Measurements from ENCODE around the gene KTI12. TPM values are rescaled to one million over a fixed set of nuclear protein-coding genes. Genes with fewer than 3 reads are reported as not detected.
"Not testable (repeated sequence)": the region's sequence is repeated elsewhere in the genome, so short reads cannot be mapped to it uniquely, and the experiment has no call there.

The KTI12 gene
- total RNA-seq, 1 experiment from 2014 or later, result 19.8 TPM

DNA sequence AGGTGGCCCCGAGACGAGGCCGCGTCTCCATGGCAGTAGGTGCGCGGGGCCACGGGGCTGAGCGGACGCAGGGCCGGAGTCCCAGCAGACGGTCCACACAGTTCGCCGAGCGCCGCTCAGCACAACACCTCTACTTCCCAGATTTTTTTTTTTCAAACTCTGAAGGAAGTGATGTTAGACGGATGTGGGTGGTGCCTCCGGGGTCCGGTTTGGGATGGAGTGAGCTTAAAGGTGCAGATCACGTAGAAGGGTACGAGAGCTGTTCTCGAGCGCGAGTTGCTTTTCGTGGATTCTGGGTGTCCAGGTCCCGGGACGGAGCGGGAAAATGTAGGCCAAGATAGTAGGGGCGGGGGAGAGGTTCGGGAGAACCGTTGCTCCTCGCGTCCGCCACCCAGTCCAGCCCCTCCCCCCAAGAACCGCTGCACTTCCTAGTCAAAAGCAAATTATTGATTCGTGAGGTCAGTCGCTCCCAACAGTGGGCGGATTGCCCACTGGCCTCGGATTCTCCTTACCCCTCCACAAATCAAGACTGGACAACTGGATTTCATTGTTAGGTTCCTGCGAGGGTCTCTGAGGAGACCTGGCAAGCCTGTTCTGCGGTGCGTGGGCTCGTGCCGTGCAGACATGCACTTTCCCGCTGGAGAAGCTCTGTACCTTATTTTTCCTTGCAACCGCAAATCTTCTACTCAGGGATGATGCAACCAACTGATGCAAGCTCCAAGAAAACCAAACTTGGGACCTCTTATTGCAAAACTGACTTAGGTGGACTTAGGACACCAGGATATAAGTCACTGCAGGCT lies 21.7 kb upstream of the KTI12 start, which contains the start of gene TXNDC12:
TXNDC12 (minus strand) TSS at position 126 of the 800 bp plus-strand sequence; CDS start at position 31, 95 bp downstream.
- DNase-seq (ENCODE audit: low read depth in 1 of 2, low spot score in 2 of 2), result peak; percentile 84 to 88
- Histone ChIP-seq H3K4me1 (replicated peaks) (peaks cover 37% of the 10 kb centered on the region), H3K4me3 (peak within 1 kb of the TSS; percentile 86), H3K27me3 (replicated peaks) (no peaks in the 10 kb centered on the region), H3K36me3 (peaks cover 27% of the 10 kb centered on the region), H3K27ac (peak within 1 kb of the TSS; percentile 39; the same call in 1 of the 2 replicates), H3K9me3 (replicated peaks) (no peaks in the 10 kb centered on the region)

DNA sequence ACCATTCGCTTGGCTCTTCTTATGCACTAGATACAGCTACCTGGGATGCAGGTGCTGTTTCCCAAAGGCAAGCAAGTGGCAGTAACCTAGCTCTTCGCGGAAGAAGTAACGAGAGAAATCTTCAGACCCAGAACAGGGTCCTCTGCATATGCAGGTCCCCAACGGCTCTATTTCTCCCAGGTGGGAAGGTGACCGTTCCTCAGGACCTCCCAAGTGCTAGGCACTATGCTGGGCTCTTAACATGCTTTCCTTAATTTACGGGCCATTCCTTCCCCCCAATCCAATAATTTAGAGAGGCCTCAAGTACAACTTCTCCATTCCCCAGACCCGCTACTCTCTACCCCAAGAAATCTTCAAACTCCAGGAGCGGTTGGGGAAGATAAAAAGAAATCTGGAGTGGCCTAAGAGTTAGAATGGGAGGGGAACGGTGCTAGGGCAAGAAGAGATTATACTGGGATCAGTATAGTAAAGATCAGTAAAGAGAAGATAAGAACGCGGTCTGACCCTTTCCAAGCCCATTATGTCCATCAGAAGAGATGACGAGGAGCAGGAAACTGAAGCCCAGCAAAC lies 21.0 kb upstream of the KTI12 start:
- Histone ChIP-seq H3K4me1 (replicated peaks) (peaks cover 37% of the 10 kb centered on the region), H3K36me3 (peaks cover 20% of the 10 kb centered on the region), H3K27ac (peak overlapping the region; percentile 39; the same call in 1 of the 2 replicates), H3K4me3 (peak overlapping the region; percentile 86), H3K27me3 (replicated peaks) (no peaks in the 10 kb centered on the region), H3K9me3 (replicated peaks) (no peaks in the 10 kb centered on the region)
- no peak for DNase-seq (ENCODE audit: low read depth in 1 of 2, low spot score in 2 of 2)

DNA sequence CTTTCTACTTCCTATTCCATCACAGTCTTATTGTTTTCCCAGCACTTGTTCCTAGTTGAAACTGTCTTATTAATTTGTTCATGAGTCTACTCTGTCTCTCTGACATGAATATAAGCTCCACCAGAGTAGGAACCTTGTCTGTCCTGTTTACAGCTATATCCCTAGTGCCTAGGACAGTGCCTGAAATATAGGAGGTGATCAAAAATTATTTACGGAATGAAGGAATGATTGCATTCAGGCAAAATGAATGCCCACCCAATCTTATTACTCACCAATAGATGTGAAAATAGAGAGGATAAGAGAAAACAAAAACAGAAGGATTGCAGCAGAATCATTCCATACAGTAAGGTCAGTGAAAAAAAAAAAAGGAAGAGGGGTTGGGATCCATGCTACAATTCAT lies 20.3 kb upstream of the KTI12 start:
- Histone ChIP-seq H3K4me1 (replicated peaks) (peaks cover 30% of the 10 kb centered on the region), H3K27me3 (replicated peaks) (no peaks in the 10 kb centered on the region), H3K4me3 (no peak overlapping the region; the same call in 1 of the 2 replicates), H3K9me3 (replicated peaks) (no peaks in the 10 kb centered on the region), H3K27ac (no peak overlapping the region), H3K36me3 (peaks cover 18% of the 10 kb centered on the region)
- no peak for DNase-seq (ENCODE audit: low read depth in 1 of 2, low spot score in 2 of 2)

DNA sequence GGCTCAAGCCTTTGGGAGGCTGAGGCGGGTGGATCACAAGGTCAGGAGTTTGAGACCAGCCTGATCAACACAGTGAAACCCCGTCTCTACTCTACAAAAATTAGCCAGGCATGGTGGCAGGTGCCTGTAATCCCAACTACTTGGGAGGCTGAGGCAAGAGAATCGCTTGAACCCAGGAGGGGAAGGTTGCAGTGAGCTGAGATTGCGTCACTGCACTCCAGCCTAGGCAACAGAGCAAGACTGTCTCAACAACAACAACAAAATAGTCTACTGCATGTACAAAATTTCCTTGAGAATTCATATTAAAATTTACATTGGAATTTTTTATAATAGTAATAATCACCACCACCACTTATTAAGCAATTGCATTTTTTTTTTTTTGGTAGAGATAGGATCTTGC lies 15.7 kb upstream of the KTI12 start:
- not testable (repeated sequence) for H3K27me3 ChIP-seq (replicated peaks); H3K27ac ChIP-seq; H3K4me3 ChIP-seq; DNase-seq (ENCODE audit: low read depth in 1 of 2, low spot score in 2 of 2); H3K4me1 ChIP-seq (replicated peaks); H3K9me3 ChIP-seq (replicated peaks)
- H3K36me3 ChIP-seq, result peaks cover 14% of the 10 kb centered on the region

DNA sequence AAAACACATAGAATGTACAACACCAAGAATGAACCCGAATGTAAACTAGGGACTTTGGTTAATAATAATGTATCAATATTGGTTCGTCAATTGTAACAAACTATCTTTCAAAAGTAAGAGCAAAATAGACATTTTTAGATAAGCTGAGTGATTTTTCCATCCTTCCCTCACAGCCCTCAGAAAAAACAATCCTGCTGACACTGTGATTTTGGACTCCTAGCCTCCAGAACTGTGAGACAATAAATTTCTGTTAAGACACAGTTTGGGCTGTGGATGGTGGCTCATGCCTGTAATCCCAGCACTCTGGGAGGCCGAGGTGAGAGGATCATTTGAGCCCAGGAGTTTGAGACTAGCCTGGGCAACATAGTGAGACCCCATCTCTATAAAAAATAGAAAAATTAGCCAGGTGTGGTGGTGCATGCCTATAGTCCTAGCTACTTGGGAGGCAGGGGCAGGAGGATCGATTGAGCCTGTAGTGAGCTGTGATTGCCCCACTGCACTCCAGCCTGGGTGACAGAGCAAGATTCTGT lies 12.1 kb upstream of the KTI12 start:
- not testable (repeated sequence) for H3K4me3 ChIP-seq; H3K4me1 ChIP-seq (replicated peaks); DNase-seq (ENCODE audit: low read depth in 1 of 2, low spot score in 2 of 2); H3K27me3 ChIP-seq (replicated peaks); H3K9me3 ChIP-seq (replicated peaks); H3K27ac ChIP-seq
- peaks cover 22% of the 10 kb centered on the region for H3K36me3 ChIP-seq

DNA sequence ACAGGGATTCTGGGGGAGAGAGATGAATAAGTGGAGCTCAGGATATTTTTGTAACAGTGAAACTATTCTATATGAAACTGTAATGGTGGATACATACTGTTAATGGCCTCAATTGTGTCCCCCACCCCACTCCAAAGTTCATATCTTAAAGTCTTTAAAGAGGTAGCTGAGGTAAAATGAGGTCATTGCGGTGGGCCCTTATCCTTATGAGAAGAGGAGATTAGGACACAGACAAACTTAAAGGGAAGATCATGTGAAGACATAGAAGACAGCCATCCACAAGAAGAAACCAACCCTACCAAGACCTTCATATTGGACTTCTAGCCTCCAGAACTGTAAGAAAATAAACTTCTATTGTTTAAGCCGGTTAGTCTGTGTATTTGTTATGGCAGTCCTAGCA lies 11.6 kb upstream of the KTI12 start:
- Histone ChIP-seq H3K4me1 (replicated peaks) (no peaks in the 10 kb centered on the region), H3K36me3 (peaks cover 22% of the 10 kb centered on the region), H3K9me3 (replicated peaks) (no peaks in the 10 kb centered on the region), H3K4me3 (no peak overlapping the region), H3K27ac (no peak overlapping the region), H3K27me3 (replicated peaks) (no peaks in the 10 kb centered on the region)
- DNase-seq (ENCODE audit: low read depth in 1 of 2, low spot score in 2 of 2), result no peak

DNA sequence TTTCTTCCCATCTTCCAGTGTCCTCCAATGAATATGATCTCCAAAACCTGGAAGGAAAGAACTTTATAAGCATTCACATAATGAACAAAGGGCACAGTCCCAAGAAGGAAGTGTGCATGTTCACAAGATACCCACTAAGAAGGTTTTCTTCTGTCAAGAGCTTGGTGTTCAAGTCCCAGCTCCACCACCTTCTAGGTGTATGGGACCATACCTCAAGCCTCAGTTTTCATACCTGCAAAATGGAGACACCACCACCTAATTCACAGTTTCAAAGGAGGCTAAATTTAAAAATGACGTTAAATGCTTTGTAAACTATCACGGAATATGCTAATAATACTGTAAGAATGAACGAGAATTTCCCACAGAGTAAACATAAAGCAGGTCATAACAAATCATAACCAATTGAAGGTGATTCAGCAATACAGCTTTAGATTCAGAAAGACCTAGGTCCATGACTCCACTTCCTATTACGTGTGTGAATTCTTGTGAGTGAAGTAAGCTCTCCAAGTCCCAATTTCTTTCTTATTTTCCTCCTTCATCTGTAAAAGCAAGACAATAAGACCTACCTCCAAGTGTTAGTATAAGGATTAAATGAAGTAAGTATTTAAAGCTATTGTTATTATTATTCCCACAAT lies 8.1 kb upstream of the KTI12 start:
- Histone ChIP-seq H3K27me3 (replicated peaks) (no peaks in the 10 kb centered on the region), H3K36me3 (peaks cover 35% of the 10 kb centered on the region), H3K4me3 (no peak overlapping the region), H3K27ac (0 out of 2 replicates have a peak overlapping the region, but pooled peaks have one; percentile 1), H3K9me3 (replicated peaks) (no peaks in the 10 kb centered on the region), H3K4me1 (replicated peaks) (no peaks in the 10 kb centered on the region)
- no peak for DNase-seq (ENCODE audit: low read depth in 1 of 2, low spot score in 2 of 2)

DNA sequence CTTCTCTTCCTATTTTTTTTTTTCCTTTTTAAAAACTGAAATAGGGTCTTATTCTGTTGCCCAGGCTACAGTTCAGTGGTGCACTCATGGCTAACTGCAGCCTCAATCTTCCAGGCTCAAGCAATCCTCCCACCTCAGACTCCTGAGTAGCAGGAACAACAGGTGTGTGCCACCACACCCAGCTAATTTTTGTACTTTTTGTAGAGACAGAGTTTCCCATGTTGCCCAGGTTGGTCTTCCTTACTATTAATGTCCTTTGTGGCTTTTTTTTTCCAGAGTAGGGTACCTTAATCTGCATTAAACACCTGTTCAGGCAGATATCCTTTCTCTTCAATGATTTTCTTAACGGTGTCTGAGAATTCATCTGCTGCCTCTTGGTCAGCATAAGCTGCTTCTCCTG lies 4.3 kb upstream of the KTI12 start:
- Histone ChIP-seq H3K27me3 (replicated peaks) (no peaks in the 10 kb centered on the region), H3K36me3 (peaks cover 42% of the 10 kb centered on the region), H3K9me3 (replicated peaks) (no peaks in the 10 kb centered on the region), H3K4me3 (no peak overlapping the region), H3K4me1 (replicated peaks) (peaks cover 5% of the 10 kb centered on the region), H3K27ac (no peak overlapping the region)
- DNase-seq (ENCODE audit: low read depth in 1 of 2, low spot score in 2 of 2), result no peak

DNA sequence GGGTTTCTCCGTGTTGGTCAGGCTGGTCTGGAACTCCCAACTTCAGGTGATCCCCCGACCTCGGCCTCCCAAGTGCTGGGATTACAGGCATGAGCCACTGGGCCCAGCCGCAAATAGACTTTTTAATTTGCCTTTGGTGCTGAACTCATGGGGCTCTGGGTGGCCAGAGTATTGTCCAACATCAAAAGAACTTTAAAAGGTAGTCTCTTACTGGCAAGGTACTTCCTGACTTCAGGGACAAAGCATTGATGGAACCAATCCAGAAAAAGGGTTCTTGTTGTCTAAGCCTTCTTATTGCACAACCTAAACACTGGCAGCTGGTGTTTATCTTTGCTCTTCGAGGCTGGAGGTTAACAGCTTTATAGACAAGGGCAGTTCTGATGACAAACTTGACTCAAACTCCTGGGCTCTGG lies 3.8 kb upstream of the KTI12 start:
- Histone ChIP-seq H3K36me3 (peaks cover 46% of the 10 kb centered on the region), H3K4me3 (no peak overlapping the region), H3K4me1 (replicated peaks) (peaks cover 6% of the 10 kb centered on the region), H3K27ac (no peak overlapping the region), H3K27me3 (replicated peaks) (no peaks in the 10 kb centered on the region), H3K9me3 (replicated peaks) (no peaks in the 10 kb centered on the region)
- no peak for DNase-seq (ENCODE audit: low read depth in 1 of 2, low spot score in 2 of 2)

DNA sequence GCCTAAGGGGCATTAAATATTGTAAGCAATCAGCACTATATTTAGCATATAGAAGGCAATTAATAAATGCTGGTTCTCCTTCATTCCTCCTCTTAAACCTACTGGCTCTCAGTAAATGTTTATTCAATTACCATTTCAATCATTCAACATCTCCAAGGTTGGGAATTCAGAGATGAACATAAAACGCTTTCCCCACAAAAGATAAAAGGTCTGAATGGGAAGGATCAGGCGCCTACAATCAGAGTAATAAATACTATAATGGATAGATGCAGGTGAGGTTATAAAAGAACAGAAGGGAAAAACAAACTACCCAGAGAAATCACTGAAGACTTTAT lies 407 bp upstream of the KTI12 start:
- Histone ChIP-seq H3K36me3 (peaks cover 50% of the 10 kb centered on the region), H3K27ac (peak overlapping the region; percentile 79), H3K9me3 (replicated peaks) (no peaks in the 10 kb centered on the region), H3K4me1 (replicated peaks) (peaks cover 17% of the 10 kb centered on the region), H3K27me3 (replicated peaks) (no peaks in the 10 kb centered on the region), H3K4me3 (peak overlapping the region; percentile 80)
- no peak for DNase-seq (ENCODE audit: low read depth in 1 of 2, low spot score in 2 of 2)

DNA sequence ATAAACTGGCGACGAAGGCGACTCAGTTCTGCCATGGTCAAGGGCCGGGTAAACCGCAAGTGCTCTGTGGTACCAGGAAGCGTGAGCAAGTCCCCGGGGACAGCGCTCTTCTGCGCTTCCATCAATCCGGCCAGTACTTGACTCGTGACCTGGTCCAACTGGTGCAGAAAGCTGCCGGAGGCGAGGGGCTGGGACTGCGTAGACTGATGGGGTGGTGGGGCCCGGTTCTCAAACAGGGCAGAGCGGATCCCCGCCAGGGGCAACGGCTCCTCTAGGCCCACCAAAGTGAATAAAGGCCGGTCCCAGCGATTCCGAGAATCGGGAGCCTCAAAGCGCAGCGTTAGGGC lies 852 bp downstream of the KTI12 start:
- DNase-seq (ENCODE audit: low read depth in 1 of 2, low spot score in 2 of 2), result peak; percentile 49 to 70

DNA sequence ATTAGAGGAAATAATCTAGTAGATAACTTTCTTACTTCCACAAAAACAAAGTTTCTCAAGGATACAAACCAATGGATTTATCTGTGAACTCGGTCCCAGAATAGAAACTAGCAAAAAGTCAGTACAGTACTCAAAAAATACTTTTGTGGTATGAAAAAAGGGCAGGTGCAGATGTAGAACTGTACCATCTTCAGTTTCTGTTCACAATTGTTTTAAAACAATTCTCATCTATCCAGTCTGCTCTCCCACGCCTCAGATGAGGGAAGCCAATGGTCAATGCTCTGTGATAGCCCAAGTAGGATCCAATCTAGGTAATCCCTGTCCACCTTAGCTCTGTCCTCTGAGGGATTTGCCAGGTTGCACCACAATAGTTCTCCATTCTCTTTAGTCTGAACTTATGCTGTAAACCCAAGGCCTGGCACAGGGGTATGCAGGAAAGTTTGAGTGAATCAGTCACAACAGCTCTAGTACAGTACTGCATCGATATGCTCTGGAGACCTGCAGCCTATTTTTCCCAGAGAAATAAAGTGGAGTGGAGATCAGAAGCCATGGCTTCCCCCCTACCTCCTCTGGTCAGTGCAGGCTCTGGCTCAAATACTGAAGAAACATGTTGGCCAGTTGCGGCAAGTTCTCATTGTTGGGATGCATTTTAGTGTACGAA lies 1.4 kb downstream of the KTI12 start:
- peak in 1 of 2 experiments; percentile 2 for DNase-seq (ENCODE audit: low read depth in 1 of 2, low spot score in 2 of 2)
- Histone ChIP-seq H3K4me1 (replicated peaks) (peaks cover 17% of the 10 kb centered on the region), H3K36me3 (peaks cover 45% of the 10 kb centered on the region), H3K4me3 (peak overlapping the region; percentile 80), H3K27me3 (replicated peaks) (no peaks in the 10 kb centered on the region), H3K27ac (no peak overlapping the region), H3K9me3 (replicated peaks) (no peaks in the 10 kb centered on the region)

More for the DNA sequence above, 852 bp downstream of the KTI12 start:
- Histone ChIP-seq H3K9me3 (replicated peaks) (no peaks in the 10 kb centered on the region), H3K4me1 (replicated peaks) (peaks cover 17% of the 10 kb centered on the region), H3K27ac (peak overlapping the region; percentile 79; the same call in 1 of the 2 replicates), H3K4me3 (peak overlapping the region; percentile 80), H3K36me3 (peaks cover 50% of the 10 kb centered on the region), H3K27me3 (replicated peaks) (no peaks in the 10 kb centered on the region)

DNA sequence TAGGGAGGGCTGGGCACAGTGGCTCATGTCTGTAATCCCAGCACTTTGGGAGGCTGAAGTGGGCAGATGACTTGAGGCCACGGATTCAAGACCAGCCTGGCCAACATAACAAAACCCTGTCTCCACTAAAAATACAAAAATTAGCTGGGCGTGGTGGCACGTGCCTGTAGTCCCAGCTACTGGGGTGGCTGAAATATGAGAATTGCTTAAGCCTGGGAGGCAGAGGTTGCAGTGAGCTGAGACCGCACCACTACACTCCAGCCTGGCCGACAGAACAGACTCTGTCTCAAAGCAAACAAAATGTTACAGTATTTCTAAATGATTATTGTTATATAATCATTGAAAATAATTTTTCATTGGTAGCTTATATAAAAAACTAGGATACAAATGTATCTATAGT lies 4.8 kb downstream of the KTI12 start:
- not testable (repeated sequence) for H3K4me3 ChIP-seq; H3K27me3 ChIP-seq (replicated peaks); H3K9me3 ChIP-seq (replicated peaks); H3K27ac ChIP-seq; DNase-seq (ENCODE audit: low read depth in 1 of 2, low spot score in 2 of 2)
- Histone ChIP-seq H3K36me3 (peaks cover 47% of the 10 kb centered on the region), H3K4me1 (replicated peaks) (peaks cover 14% of the 10 kb centered on the region)

Data from SJSA1 (cell line).